ENCODE measurements around the gene KCNN1.
"Not testable (repeated sequence)": the region's sequence is repeated elsewhere in the genome, so short reads cannot be mapped to it uniquely, and the experiment has no call there.

Gene KCNN1

GRCh38 chr19:17969096-17969792, 2.3 kb downstream of the KCNN1 start:
- no peak for DNase-seq

DNA sequence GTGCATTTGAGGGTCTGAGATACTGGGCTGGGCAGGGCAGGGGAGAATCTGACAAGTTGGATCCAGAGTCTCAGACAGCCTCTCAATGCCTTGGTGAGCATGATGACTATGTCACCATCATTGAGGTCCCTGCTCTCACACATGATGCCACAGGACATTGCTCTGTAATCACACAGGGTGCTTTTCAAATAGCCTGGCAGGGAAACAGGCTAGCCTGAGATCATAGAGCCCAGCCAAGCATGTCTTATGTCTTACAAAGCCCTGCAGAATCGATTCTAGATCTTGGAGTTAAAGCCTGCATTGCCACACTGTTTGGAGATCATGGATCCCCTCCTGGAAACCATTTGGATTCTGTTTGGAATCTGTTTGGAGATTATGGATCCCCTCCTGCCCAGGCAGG, 5.3 kb downstream of the KCNN1 start:
- DNase-seq: no peak

- DNase-seq: no peak
Measured at GRCh38 chr19:17973759-17974158, 6.9 kb downstream of the KCNN1 start.

DNA sequence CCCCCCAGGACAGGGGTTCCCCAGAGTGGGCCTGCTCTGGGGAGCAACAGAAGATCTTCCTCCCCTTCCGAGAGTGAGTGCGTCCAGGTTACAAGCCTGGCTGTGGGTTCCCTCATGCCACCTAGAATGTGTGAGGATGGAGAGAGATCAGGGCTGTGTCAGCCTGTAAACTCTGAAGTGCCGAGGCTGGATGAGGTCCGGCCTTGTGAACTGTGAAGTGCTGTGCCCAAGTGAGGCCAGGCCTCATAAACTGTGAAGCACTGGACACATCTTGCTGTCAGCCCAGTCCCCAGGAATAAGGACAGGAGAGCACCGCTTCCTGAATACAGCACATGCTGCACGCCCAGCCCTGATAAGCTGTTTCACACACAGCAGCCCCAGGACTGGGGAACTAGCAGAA, 7.6 kb downstream of the KCNN1 start:
- DNase-seq: no peak

DNA sequence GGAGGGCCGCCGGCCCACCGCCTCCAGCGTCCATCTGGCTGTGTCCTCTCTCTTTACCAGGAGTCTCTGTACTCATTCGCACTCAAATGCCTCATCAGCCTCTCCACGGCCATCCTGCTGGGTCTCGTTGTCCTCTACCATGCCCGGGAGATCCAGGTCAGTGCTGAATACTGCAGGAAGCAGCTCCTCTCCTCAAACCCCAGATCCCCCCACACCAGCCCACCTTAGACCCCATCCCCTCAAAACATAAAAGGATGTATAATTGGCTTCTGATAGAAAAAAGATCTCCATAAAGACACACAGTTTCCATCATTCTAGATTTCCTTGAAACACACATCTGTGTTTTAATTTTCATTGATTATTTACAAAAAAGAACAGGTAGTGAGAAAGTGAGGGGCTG, 8.1 kb downstream of the KCNN1 start:
- DNase-seq: no peak

- no peak for DNase-seq
Measured at GRCh38 chr19:17977021-17977420, 10.1 kb downstream of the KCNN1 start.

DNA sequence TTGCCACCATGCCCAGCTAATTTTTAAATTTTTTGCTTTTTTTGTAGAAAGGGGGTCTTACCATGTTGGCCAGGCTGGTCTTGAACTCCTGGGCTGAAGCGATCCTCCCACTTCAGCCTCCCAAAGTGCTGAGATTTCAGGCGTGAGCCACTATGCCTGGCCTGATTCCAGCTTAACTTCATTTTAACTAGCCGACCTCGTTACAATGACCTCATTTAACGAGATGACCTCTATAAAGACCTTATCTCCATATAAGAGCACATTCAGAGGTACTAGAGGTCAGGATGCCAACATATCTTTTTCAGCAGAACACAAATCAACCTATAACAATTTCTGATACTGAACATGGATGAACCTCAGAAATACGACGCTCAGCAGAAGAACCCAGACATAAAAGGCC, 10.6 kb downstream of the KCNN1 start:
- DNase-seq: no peak

- DNase-seq: peak; percentile 49
Measured at GRCh38 chr19:17981611-17982010, 14.7 kb downstream of the KCNN1 start.

DNA sequence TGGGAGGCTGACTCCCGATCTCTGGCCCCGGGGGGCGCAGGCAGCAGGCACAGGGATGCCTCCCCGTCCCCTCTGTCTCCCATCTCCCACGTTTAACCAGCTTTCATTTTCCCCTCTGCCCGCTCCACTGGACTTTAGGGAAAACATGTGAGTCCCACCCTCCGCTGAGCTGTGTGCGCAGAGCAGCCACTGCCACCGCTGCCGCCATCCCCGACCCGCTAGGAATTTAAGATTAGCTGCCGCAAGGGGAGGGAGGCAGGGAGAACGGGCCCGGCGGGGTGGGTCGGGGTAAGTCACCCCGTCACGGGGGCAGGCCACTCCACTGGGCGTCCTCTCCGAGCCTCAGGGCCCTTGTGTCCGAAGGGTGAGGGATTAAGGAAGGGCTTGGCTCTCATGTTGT, 15.5 kb downstream of the KCNN1 start:
- DNase-seq: no peak

DNA sequence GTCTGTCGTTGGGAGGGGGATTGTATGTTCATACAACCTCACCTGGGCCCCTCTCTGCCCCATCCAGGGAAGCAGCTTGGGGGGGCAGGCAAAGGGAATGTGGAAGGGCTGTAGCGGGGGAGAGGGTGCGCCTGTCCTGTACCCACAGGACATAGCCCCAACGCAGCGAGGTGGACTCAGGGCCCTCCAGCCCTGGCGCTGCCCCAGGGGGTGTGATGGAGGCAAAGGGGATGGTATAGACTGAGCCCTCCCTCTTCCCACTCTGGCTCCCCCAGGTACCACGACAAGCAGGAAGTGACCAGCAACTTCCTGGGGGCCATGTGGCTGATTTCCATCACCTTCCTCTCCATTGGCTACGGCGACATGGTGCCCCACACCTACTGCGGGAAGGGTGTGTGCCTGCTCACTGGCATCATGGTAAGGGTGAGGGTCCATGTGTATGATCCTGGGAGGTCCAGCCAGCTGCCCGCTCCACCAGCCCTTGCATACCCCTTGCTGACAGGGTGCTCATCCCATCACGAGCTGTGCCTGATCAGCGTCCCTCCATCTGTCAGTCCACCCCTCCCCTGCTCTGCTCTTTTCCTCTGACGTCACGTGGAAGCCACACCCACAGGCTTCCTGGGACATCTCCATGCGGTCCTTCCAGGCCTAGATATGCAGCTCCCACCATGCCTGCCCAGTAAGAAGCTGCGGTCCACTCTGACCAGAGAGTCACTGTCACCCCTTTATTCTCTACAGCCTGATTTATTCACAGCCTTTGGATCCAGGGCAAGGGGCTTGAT, 18.3 kb downstream of the KCNN1 start:
- DNase-seq: peak; percentile 27

DNA sequence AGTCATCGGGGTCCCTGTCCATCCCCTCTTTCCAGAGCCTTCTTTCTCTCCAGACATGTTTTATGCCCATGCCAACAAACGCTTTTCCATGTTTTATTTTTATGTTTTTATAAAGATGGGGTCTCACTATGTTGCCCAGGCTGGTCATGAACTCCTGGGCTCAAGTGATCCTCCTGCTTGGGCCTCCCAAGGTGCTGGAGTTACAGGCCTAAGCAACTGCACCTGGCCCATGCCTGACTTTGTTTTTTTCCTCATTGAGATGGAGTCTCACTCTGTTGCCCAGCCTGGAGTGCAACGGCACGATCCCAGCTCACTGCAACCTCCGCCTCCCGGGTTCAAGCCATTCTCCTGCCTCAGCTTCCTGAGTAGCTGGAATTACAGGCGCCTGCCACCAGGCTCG, 19.7 kb downstream of the KCNN1 start:
- DNase-seq: not testable (repeated sequence)

DNA sequence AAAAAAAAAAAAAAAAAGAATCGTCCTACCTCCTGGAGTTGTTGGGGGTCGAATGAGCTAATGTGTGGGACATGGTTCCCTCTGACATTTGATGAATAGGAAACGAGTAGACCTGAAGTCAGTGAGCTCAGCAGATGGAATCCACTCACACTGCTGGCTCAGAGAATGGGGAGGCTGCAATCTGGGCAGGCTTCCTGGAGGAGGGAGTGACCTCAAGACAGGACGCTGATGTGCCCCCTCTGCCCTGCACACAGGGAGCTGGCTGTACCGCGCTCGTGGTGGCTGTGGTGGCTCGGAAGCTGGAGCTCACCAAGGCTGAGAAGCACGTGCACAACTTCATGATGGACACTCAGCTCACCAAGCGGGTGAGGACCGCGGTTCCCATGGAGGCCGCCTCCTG, 21.3 kb downstream of the KCNN1 start:
- DNase-seq: no peak

- no peak for DNase-seq
Measured at GRCh38 chr19:17989425-17990094, 22.7 kb downstream of the KCNN1 start.

DNA sequence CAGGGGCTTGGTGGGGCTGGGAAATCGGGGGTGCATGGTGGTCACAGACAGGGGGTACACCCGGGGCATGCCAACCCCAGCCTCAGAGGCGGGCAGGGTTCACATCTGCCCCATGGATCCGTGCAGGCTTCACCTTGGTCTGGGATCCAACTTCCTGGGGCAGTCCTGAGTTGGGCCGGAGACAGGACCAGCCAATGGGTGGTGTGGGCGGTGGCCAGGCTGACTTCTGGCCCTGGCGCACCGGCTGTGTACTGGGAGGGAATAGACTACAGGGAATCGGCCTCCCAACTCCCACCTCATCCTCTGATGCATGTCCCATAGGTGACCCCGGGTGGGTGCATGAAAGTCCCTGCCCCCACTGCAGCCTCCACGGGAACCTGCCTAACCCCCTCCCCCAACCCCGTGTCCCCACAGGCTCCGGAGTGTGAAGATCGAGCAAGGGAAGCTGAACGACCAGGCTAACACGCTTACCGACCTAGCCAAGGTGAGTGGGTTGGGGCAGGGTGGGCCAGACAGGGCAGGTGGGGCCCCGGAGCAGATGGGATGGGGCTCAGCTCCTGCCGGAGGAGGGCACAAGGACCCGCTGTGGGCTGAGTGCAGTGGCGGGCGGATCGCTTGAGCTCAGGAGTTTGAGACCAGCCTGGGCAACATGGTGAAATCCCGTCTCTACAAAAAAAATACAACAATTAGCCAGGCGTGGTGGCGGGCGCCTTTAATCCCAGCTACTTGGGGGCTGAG, 26.3 kb downstream of the KCNN1 start:
- DNase-seq: peak; percentile 64

- peak; percentile 77 for DNase-seq
Measured at GRCh38 chr19:17996826-17997316, 30.0 kb downstream of the KCNN1 start.

- peak; percentile 51 for DNase-seq
Measured at GRCh38 chr19:17997969-17998826, 31.3 kb downstream of the KCNN1 start.

DNA sequence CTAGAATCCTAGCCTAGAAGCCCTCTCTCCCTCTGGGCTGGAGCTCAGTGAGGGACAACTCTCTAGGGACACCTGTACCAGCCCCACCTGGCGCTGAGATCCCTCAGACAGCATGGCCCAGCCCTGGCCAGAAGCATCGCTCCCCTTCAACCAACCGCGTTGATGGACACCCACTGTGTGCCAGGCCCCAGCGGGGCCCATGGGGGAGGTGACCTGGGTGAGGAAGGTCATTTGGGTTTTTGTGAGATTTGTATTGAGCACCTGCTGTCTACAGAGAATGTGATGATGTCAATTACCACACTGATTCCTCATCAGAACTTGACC, 31.9 kb downstream of the KCNN1 start:
- no peak for DNase-seq

- no peak for DNase-seq
Measured at GRCh38 chr19:17999684-18000479, 33.0 kb downstream of the KCNN1 start.

GRCh38 chr19:18000480-18000914, 33.6 kb downstream of the KCNN1 start:
- no peak for DNase-seq

DNA sequence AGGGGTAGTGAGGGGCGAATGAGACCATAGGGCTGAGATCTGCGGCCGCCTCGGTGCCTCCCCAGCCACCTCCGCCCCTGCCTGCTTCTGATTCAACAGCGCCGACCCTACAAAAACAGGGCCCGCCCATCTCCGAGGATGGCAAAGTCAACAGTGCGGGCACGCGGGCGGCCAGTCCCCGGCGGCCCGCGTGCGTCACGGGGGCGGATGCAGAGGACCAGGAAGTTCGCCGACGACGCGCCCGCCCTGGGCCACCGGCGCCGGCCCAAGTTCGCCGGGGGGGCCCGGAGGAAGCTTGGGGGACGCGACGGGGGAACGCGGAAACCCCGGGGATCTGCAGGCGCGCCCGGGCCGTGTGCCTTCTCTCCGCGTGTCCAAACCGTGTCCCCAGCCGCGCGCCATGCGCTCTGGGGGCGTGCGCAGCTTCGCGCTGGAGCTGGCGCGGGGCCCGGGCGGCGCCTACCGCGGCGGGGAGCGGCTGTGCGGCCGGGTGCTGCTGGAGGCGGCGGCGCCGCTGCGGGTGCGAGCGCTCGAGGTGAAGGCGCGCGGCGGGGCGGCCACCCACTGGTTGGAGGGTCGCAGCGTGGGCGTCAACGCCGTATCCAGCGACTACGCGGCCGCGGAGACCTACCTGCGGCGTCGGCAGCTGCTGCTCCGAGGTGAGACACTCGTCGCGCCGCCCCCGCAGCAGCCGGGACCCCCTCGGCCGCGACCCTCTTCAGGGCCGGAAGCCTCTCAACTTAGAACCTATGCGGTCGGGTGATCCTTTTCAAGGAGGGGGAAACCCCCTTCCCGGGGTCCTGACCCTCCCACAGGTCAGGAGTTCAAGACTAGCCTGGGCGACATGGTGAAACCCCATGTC, 34.2 kb downstream of the KCNN1 start:
- DNase-seq: peak; percentile 95

All from DMS53 (cell line).